Calu3 (cell line): ENCODE data around the gene SLC39A10. TPM values are rescaled to one million over a fixed set of nuclear protein-coding genes. Genes with fewer than 3 reads are reported as not detected.
"Not testable (repeated sequence)": the region's sequence is repeated elsewhere in the genome, so short reads cannot be mapped to it uniquely, and the experiment has no call there.

Source experiments
- BruUV-seq: library from RNA; stranded (reverse); fragments of 400-500 nt; replicated peaks from 2 replicates; lab custom pipeline; 2021; lab: Mats Ljungman, UMichigan
- CTCF ChIA-PET: fragments of 300-600 bp; sonication (Branson Sonifier 250); formaldehyde crosslinking; loops from one replicate; lab custom pipeline; 2022; ENCODE audit warnings: antibody characterized with exemption; lab: Charles Lee
- DNase-seq: peaks from one replicate; pipeline ENCODE4 v3.0.0; 2022
- H3K27ac Mint-ChIP-seq: one replicate; pipeline ENCODE4 v1.8.0; 2022; ENCODE audit warnings: mixed read lengths; ENCODE audit not compliant: unreplicated experiment
- H3K27me3 Mint-ChIP-seq: one replicate; pipeline ENCODE4 v1.8.0; 2022; ENCODE audit warnings: mixed read lengths; ENCODE audit not compliant: unreplicated experiment
- H3K36me3 Mint-ChIP-seq: one replicate; pipeline ENCODE4 v1.8.0; 2022; ENCODE audit warnings: mild to moderate bottlenecking, moderate library complexity, mixed read lengths; ENCODE audit not compliant: insufficient read depth, unreplicated experiment
- H3K4me1 Mint-ChIP-seq: one replicate; pipeline ENCODE4 v1.8.0; 2022; ENCODE audit warnings: mild to moderate bottlenecking, low read depth, mixed read lengths; ENCODE audit not compliant: unreplicated experiment
- H3K4me3 Mint-ChIP-seq: one replicate; pipeline ENCODE4 v1.8.0; 2022; ENCODE audit warnings: mild to moderate bottlenecking, low read depth, moderate library complexity, mixed read lengths; ENCODE audit not compliant: unreplicated experiment
- H3K9me3 Mint-ChIP-seq: one replicate; pipeline ENCODE4 v1.8.0; 2022; ENCODE audit warnings: low read depth, mixed read lengths; ENCODE audit not compliant: unreplicated experiment
- intact Hi-C: fragments of 100-400 bp; cut with micrococcal nuclease; formaldehyde crosslinking; loops from one replicate; pipeline ENCODE4 v1.10.0; 2022; ENCODE audit not compliant: unreplicated experiment
- total RNA-seq: library from RNA; stranded (reverse); gene quantifications from 2 replicates; pipeline ENCODE4 v1.2.3, GENCODE V29; 2022
- TF ChIP-seq, protein P1 (sequence below): fragments of 200-600 bp; IDR thresholded peaks from one replicate; pipeline ENCODE4 v1.8.0; 2022; ENCODE audit warnings: antibody characterized with exemption; ENCODE audit not compliant: unreplicated experiment

The SLC39A10 gene
- total RNA-seq, 1 experiment from 2014 or later, result 133 TPM

DNA sequence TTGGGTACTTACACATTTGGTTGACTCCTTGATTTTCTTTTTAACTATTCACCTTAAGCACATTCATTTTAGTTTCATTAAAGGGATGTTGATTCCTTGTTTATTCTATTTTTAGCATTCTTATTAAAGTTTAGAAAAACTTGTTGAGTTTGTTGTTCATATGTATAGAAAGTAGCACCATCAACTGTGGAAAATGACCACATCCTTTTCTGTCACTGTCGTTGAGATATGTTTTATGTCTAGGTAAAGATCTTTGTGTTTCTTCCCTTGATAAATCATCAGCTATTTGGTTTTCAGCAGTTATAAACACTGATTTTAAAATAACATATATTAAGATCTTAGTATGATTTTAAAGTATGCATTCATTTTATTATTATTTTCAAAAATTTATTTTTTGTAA lies 25.1 kb downstream of the SLC39A10 start:
- H3K4me1 Mint-ChIP-seq, result peaks cover 13% of the 10 kb centered on the region
- CTCF ChIA-PET, result no interaction called here
- TF ChIP-seq, protein P1, sequence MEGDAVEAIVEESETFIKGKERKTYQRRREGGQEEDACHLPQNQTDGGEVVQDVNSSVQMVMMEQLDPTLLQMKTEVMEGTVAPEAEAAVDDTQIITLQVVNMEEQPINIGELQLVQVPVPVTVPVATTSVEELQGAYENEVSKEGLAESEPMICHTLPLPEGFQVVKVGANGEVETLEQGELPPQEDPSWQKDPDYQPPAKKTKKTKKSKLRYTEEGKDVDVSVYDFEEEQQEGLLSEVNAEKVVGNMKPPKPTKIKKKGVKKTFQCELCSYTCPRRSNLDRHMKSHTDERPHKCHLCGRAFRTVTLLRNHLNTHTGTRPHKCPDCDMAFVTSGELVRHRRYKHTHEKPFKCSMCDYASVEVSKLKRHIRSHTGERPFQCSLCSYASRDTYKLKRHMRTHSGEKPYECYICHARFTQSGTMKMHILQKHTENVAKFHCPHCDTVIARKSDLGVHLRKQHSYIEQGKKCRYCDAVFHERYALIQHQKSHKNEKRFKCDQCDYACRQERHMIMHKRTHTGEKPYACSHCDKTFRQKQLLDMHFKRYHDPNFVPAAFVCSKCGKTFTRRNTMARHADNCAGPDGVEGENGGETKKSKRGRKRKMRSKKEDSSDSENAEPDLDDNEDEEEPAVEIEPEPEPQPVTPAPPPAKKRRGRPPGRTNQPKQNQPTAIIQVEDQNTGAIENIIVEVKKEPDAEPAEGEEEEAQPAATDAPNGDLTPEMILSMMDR, result no peak
- BruUV-seq, result no TSS peak
- intact Hi-C loops, result no loop called here
- peaks cover 6% of the 10 kb centered on the region for H3K36me3 Mint-ChIP-seq
- H3K27ac Mint-ChIP-seq, result no peak overlapping the region
- H3K4me3 Mint-ChIP-seq, result no peak overlapping the region
- no peak for DNase-seq
- H3K27me3 Mint-ChIP-seq, result no peaks in the 10 kb centered on the region
- H3K9me3 Mint-ChIP-seq, result no peaks in the 10 kb centered on the region

GRCh38 chr2:195683174-195683573 lies 26.1 kb downstream of the SLC39A10 start:
- no peak for DNase-seq
- H3K4me1 Mint-ChIP-seq, result peaks cover 13% of the 10 kb centered on the region
- CTCF ChIA-PET, result no interaction called here
- BruUV-seq, result no TSS peak
- peaks cover 6% of the 10 kb centered on the region for H3K36me3 Mint-ChIP-seq
- no peak overlapping the region for H3K27ac Mint-ChIP-seq
- H3K27me3 Mint-ChIP-seq, result no peaks in the 10 kb centered on the region
- H3K4me3 Mint-ChIP-seq, result no peak overlapping the region
- no peaks in the 10 kb centered on the region for H3K9me3 Mint-ChIP-seq
- TF ChIP-seq, protein P1, result no peak
- intact Hi-C loops, result no loop called here

DNA sequence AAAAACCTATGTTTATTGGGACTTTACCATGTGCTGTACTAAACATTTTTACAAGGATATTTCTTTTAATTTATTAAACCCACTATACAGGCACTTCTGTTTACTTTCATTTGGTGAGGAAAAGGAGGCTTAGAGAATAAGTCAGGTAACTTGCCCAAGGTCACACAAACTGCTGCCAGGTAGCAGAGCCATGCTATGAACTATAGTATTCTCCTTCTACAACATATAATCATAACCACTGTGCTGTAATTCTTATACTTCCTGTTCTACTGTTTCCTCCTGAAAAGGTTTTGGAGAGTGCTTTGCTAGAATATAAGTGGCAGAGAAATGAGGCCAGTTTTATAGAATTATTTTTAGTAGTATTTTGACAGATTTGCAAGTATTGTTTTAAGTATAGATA lies 29.5 kb downstream of the SLC39A10 start:
- TF ChIP-seq, protein P1, result no peak
- Mint-ChIP-seq H3K27me3 (no peaks in the 10 kb centered on the region), H3K36me3 (peaks cover 2% of the 10 kb centered on the region), H3K9me3 (peaks cover 2% of the 10 kb centered on the region), H3K27ac (no peak overlapping the region), H3K4me1 (peaks cover 13% of the 10 kb centered on the region), H3K4me3 (no peak overlapping the region)
- CTCF ChIA-PET, result no interaction called here
- intact Hi-C loops, result no loop called here
- no TSS peak for BruUV-seq
- no peak for DNase-seq

GRCh38 chr2:195687320-195688086 lies 30.5 kb downstream of the SLC39A10 start:
- Mint-ChIP-seq H3K9me3 (peaks cover 5% of the 10 kb centered on the region), H3K27ac (no peak overlapping the region), H3K4me3 (no peak overlapping the region), H3K27me3 (no peaks in the 10 kb centered on the region), H3K4me1 (peaks cover 13% of the 10 kb centered on the region), H3K36me3 (peaks cover 5% of the 10 kb centered on the region)
- TF ChIP-seq, protein P1, result no peak
- DNase-seq, result no peak
- CTCF ChIA-PET, result no interaction called here
- intact Hi-C loops, result no loop called here
- no TSS peak for BruUV-seq

- DNase-seq, H3K4me1 Mint-ChIP-seq, intact Hi-C loops, BruUV-seq, H3K27ac Mint-ChIP-seq, H3K4me3 Mint-ChIP-seq, H3K36me3 Mint-ChIP-seq, H3K9me3 Mint-ChIP-seq, H3K27me3 Mint-ChIP-seq, CTCF ChIA-PET: not testable (repeated sequence)
Observed at GRCh38 chr2:195692531-195692930, 35.5 kb downstream of the SLC39A10 start.
